HG03175 (cell line): ENCODE measurements around the gene ZNF615.
"Not testable (repeated sequence)": the region's sequence is repeated elsewhere in the genome, so short reads cannot be mapped to it uniquely, and the experiment has no call there.

Source experiments
- ATAC-seq: cut with Tn5 transposase; IDR thresholded peaks from one replicate; pipeline ENCODE4 v1.9.1; 2021; ENCODE audit warnings: mild to moderate bottlenecking, moderate library complexity; ENCODE audit not compliant: unreplicated experiment

The ZNF615 gene

GRCh38 chr19:51980926-51981325, 27.1 kb downstream of the ZNF615 start:
- not testable (repeated sequence) for ATAC-seq

GRCh38 chr19:51980116-51980736, 27.8 kb downstream of the ZNF615 start:
- no peak for ATAC-seq

- no peak for ATAC-seq
Measured at GRCh38 chr19:51978882-51979281, 29.1 kb downstream of the ZNF615 start.

GRCh38 chr19:51977346-51977745, 30.7 kb downstream of the ZNF615 start:
- no peak for ATAC-seq

- no peak for ATAC-seq
Measured at GRCh38 chr19:51976852-51977251, 31.2 kb downstream of the ZNF615 start.

GRCh38 chr19:51975787-51976186, 32.2 kb downstream of the ZNF615 start:
- ATAC-seq: not testable (repeated sequence)

- no peak for ATAC-seq
Measured at GRCh38 chr19:51971624-51972023, 36.4 kb downstream of the ZNF615 start.

GRCh38 chr19:51970718-51971117, 37.3 kb downstream of the ZNF615 start:
- ATAC-seq: no peak

- no peak for ATAC-seq
Measured at GRCh38 chr19:51965583-51965982, 42.4 kb downstream of the ZNF615 start.

- ATAC-seq: not testable (repeated sequence)
Measured at GRCh38 chr19:51960621-51961233, 47.3 kb downstream of the ZNF615 start.

GRCh38 chr19:51959791-51960190, 48.2 kb downstream of the ZNF615 start:
- ATAC-seq: no peak

GRCh38 chr19:51957846-51958245, 50.2 kb downstream of the ZNF615 start:
- not testable (repeated sequence) for ATAC-seq

GRCh38 chr19:51948975-51949374, 59.0 kb downstream of the ZNF615 start:
- ATAC-seq: no peak

GRCh38 chr19:51946602-51947001, 61.4 kb downstream of the ZNF615 start:
- ATAC-seq: no peak

GRCh38 chr19:51944798-51945552, 63.0 kb downstream of the ZNF615 start:
- no peak for ATAC-seq
